Neural progenitor cell (in vitro differentiated cells): ENCODE results near the gene UNC13C.

ENCODE experiments used
- CTCF ChIP-seq: fragments of 200-600 bp; sonication (generic); IDR thresholded peaks from 2 replicates; pipeline ENCODE4 v1.5.1; 2017; ENCODE audit warnings: antibody characterized with exemption, mild to moderate bottlenecking
- EZH2 ChIP-seq: fragments of 200-600 bp; sonication (generic); IDR thresholded peaks from 2 replicates; pipeline ENCODE4 v1.6.1; 2017; ENCODE audit warnings: antibody characterized with exemption, mild to moderate bottlenecking, moderate library complexity
- EZH2phosphoT487 ChIP-seq: fragments of 200-600 bp; sonication (generic); IDR thresholded peaks from 2 replicates; pipeline ENCODE4 v1.6.1; 2017; ENCODE audit warnings: antibody characterized with exemption

- TF ChIP-seq CTCF = no peak
- no peak for TF ChIP-seq EZH2
- TF ChIP-seq EZH2phosphoT487 = no peak
Measured at GRCh38 chr15:54428596-54428995, 450.4 kb downstream of the UNC13C start.
